Glutamatergic neuron (in vitro differentiated cells): ENCODE data around the gene SCRN1. TPM values are rescaled to one million over a fixed set of nuclear protein-coding genes. Genes with fewer than 3 reads are reported as not detected.

ENCODE experiments used
- DNase-seq: peaks from one replicate; pipeline ENCODE4 v3.0.0; 2022
- H3K27ac Mint-ChIP-seq: one replicate; pipeline ENCODE4 v1.8.0; 2020; ENCODE audit warnings: mild to moderate bottlenecking, mixed read lengths, inconsistent platforms; ENCODE audit not compliant: unreplicated experiment
- H3K27me3 Mint-ChIP-seq: one replicate; pipeline ENCODE4 v1.8.0; 2020; ENCODE audit warnings: mild to moderate bottlenecking, moderate library complexity, mixed read lengths, inconsistent platforms; ENCODE audit not compliant: unreplicated experiment
- H3K36me3 Mint-ChIP-seq: one replicate; pipeline ENCODE4 v1.8.0; 2020; ENCODE audit warnings: mild to moderate bottlenecking, mixed read lengths, inconsistent platforms; ENCODE audit not compliant: unreplicated experiment
- H3K4me1 Mint-ChIP-seq: one replicate; pipeline ENCODE4 v1.8.0; 2020; ENCODE audit warnings: mild to moderate bottlenecking, low read depth, mixed read lengths, inconsistent platforms; ENCODE audit not compliant: unreplicated experiment
- H3K4me3 Mint-ChIP-seq: one replicate; pipeline ENCODE4 v1.8.0; 2020; ENCODE audit warnings: mild to moderate bottlenecking, mixed read lengths, inconsistent platforms; ENCODE audit not compliant: unreplicated experiment
- H3K9me3 Mint-ChIP-seq: one replicate; pipeline ENCODE4 v1.8.0; 2020; ENCODE audit warnings: mild to moderate bottlenecking, moderate library complexity, mixed read lengths, inconsistent platforms; ENCODE audit not compliant: unreplicated experiment
- CTCF ChIP-seq: fragments of 200-600 bp; sonication (generic); IDR thresholded peaks from one replicate; pipeline ENCODE4 v1.5.0; 2021; ENCODE audit not compliant: partially characterized antibody, unreplicated experiment
- total RNA-seq: library from RNA; stranded (reverse); fragmentation: NEBNext Ultra II Directional; extraction: Animal tissue kit (Norgen Biotek cat#: 25700); gene quantifications from one replicate; pipeline ENCODE4 v1.2.1, GENCODE V29; 2021; ENCODE audit not compliant: unreplicated experiment

SCRN1 gene
- total RNA-seq, 1 donor from 2014 or later: 168 TPM

GRCh38 chr7:30032310-30033125 is 42.9 kb upstream of the SCRN1 start:
- H3K27ac Mint-ChIP-seq: no peak overlapping the region

GRCh38 chr7:30029696-30030095 is 40.1 kb upstream of the SCRN1 start:
- DNase-seq: no peak
- Mint-ChIP-seq H3K4me1 (peaks cover 14% of the 10 kb centered on the region), H3K27ac (peak overlapping the region; percentile 95), H3K4me3 (no peak overlapping the region), H3K36me3 (no peaks in the 10 kb centered on the region), H3K9me3 (peaks cover 9% of the 10 kb centered on the region), H3K27me3 (peaks cover 4% of the 10 kb centered on the region)
- TF ChIP-seq CTCF: no peak

More at GRCh38 chr7:30032310-30033125, 42.9 kb upstream of the SCRN1 start:
- Mint-ChIP-seq H3K27me3 (peaks cover 4% of the 10 kb centered on the region), H3K36me3 (no peaks in the 10 kb centered on the region), H3K4me1 (peaks cover 9% of the 10 kb centered on the region), H3K9me3 (peaks cover 9% of the 10 kb centered on the region), H3K4me3 (no peak overlapping the region)
- no peak for TF ChIP-seq CTCF
- no peak for DNase-seq

- Mint-ChIP-seq H3K4me3 (no peak overlapping the region), H3K9me3 (peaks cover 9% of the 10 kb centered on the region)
- DNase-seq: no peak
Measured at GRCh38 chr7:30028749-30029635, 39.4 kb upstream of the SCRN1 start.

GRCh38 chr7:30028216-30028748 is 38.7 kb upstream of the SCRN1 start, which contains the start of gene PLEKHA8:
Gene PLEKHA8, plus strand, starts transcription at chr7:30028412. Its CDS starts 351 bp downstream, at chr7:30028763.
- DNase-seq: peak; percentile 95
- Mint-ChIP-seq H3K4me3 (peak within 1 kb of the TSS; percentile 98), H3K9me3 (peaks cover 9% of the 10 kb centered on the region), H3K4me1 (peaks cover 14% of the 10 kb centered on the region), H3K36me3 (no peaks in the 10 kb centered on the region), H3K27me3 (peaks cover 4% of the 10 kb centered on the region), H3K27ac (peak within 1 kb of the TSS; percentile 95)
- no peak for TF ChIP-seq CTCF

More at GRCh38 chr7:30028749-30029635, 39.4 kb upstream of the SCRN1 start:
- Mint-ChIP-seq H3K27ac (peak overlapping the region; percentile 95), H3K4me1 (peaks cover 14% of the 10 kb centered on the region), H3K36me3 (no peaks in the 10 kb centered on the region), H3K27me3 (peaks cover 4% of the 10 kb centered on the region)
- no peak for TF ChIP-seq CTCF
